Uterus (tissue), 4 donors: ENCODE results near the gene NMB. TPM values are rescaled to one million over a fixed set of nuclear protein-coding genes. Genes with fewer than 3 reads are reported as not detected.

ENCODE experiments used
- DNase-seq, 2 donors: peaks; one replicate each; pipeline ENCODE4 v3.0.0-alpha.2; 2019 to 2020
- H3K27ac ChIP-seq, 2 donors: fragments of 200-600 bp; sonication (generic); 1 replicate in 1 of 2; 2 replicates in 1 of 2; pipeline ENCODE4 v1.5.1; 2016 to 2018
- H3K27me3 ChIP-seq, 2 donors: fragments of 200-600 bp; sonication (generic); one replicate each; pipeline ENCODE4 v1.5.1; 2018 to 2019; ENCODE audit warnings: control low read depth in 1 of 2
- H3K36me3 ChIP-seq, 2 donors: fragments of 200-600 bp; sonication (generic); one replicate each; pipeline ENCODE4 v1.5.1; 2019; ENCODE audit warnings: control low read depth in 1 of 2
- H3K4me1 ChIP-seq, 2 donors: fragments of 200-600 bp; sonication (generic); one replicate each; pipeline ENCODE4 v1.5.1; 2018 to 2019; ENCODE audit warnings: control low read depth in 1 of 2
- H3K4me3 ChIP-seq, 2 donors: fragments of 200-600 bp; sonication (generic); 1 replicate in 1 of 2; 2 replicates in 1 of 2; pipeline ENCODE4 v1.5.1; 2018 to 2019; ENCODE audit warnings: mild to moderate bottlenecking in 1 of 2
- H3K9me3 ChIP-seq, 2 donors: fragments of 200-600 bp; sonication (generic); one replicate each; pipeline ENCODE4 v1.5.1; 2019; ENCODE audit warnings: control low read depth in 1 of 2
- CTCF ChIP-seq, 4 experiments: fragments of 200-600 bp in 2 of 4; fragments of 450-650 bp in 2 of 4; sonication (generic) in 2 of 4; IDR thresholded peaks; one replicate each; pipeline ENCODE4 v1.5.1; 2016 to 2019; ENCODE audit warnings: antibody characterized with exemption in 4 of 4, mild to moderate bottlenecking in 2 of 4, moderate library complexity in 1 of 4
- POLR2A ChIP-seq, 2 donors: fragments of 450-650 bp; IDR thresholded peaks; one replicate each; pipeline ENCODE4 v1.6.1; 2016; ENCODE audit warnings: antibody characterized with exemption in 2 of 2, mild to moderate bottlenecking in 1 of 2, moderate library complexity in 1 of 2
- intact Hi-C: fragments of 100-400 bp; cut with DNase I; formaldehyde crosslinking; loops from one replicate; pipeline ENCODE4 v1.15.1; 2023; ENCODE audit warnings: low total_unique reads
- total RNA-seq, 4 donors: library from RNA; depleted of rRNA in 3 of 4; stranded (reverse); fragments of >200 nt in 3 of 4; gene quantifications; one replicate each; pipeline versions ENCODE4 v1.1.0 to v1.2.4, GENCODE V29; 2014 to 2023
- donor health status: DM: yes; HTN: yes; CAD: no.

The NMB gene
- 10 to 100 TPM in 1 of 4 donors, 1 to 10 TPM in 3; 3.1 to 10.5 (median 7.4) TPM for total RNA-seq

- no peaks in the 10 kb centered on the region for H3K27me3 ChIP-seq
- peak; percentile 77 to 81 for DNase-seq
- TF ChIP-seq CTCF (IDR thresholded peaks at IDR 0.05) (peak; percentile 72 to 80 (median 78)), POLR2A (IDR thresholded peaks at IDR 0.05) (peak in 1 of 2 donors; percentile 52)
- H3K4me3 ChIP-seq, result peak within 1 kb of the TSS; percentile 35 to 60
- peak within 1 kb of the TSS; percentile 82 to 92 for H3K27ac ChIP-seq
- H3K4me1 ChIP-seq, result peaks cover 0 to 13% of the 10 kb centered on the region in 2 donors
- H3K36me3 ChIP-seq, result no peaks in the 10 kb centered on the region
- intact Hi-C loops, result loop anchor here (10.0 kb wide), 2 partner anchors 53 to 267 kb away; partner anchors contain the start of gene ZSCAN2
- no peaks in the 10 kb centered on the region for H3K9me3 ChIP-seq
These were observed at the start of gene NMB for GRCh38 chr15:84658080-84658787. NMB (minus strand) TSS chr15:84658199; CDS start chr15:84658152, 47 bp downstream.

- DNase-seq, result no peak
These were observed 45.8 kb upstream of the NMB start for GRCh38 chr15:84703808-84704207.

GRCh38 chr15:84702961-84703482 is 45.0 kb upstream of the NMB start:
- DNase-seq, result peak; percentile 49 to 76
- intact Hi-C loops, result no loop called here
- peak overlapping the region; percentile 24 to 49 for H3K27ac ChIP-seq
- H3K4me1 ChIP-seq, result peaks cover 0 to 7% of the 10 kb centered on the region in 2 donors
- no peaks in the 10 kb centered on the region for H3K36me3 ChIP-seq
- H3K27me3 ChIP-seq, result no peaks in the 10 kb centered on the region
- no peak overlapping the region for H3K4me3 ChIP-seq
- no peaks in the 10 kb centered on the region for H3K9me3 ChIP-seq
- TF ChIP-seq CTCF (IDR thresholded peaks at IDR 0.05) (peak in 1 of 4 experiments; percentile 4), POLR2A (IDR thresholded peaks at IDR 0.05) (no peak)

More at GRCh38 chr15:84703808-84704207, 45.8 kb upstream of the NMB start:
- Histone ChIP-seq H3K36me3 (no peaks in the 10 kb centered on the region), H3K4me1 (peaks cover 0 to 7% of the 10 kb centered on the region in 2 donors), H3K4me3 (no peak overlapping the region), H3K27me3 (no peaks in the 10 kb centered on the region), H3K27ac (peak overlapping the region in 1 of 2 donors; percentile 49), H3K9me3 (no peaks in the 10 kb centered on the region)
- intact Hi-C loops, result no loop called here
- TF ChIP-seq POLR2A (IDR thresholded peaks at IDR 0.05), result no peak
- no peak for TF ChIP-seq CTCF (IDR thresholded peaks at IDR 0.05)

GRCh38 chr15:84699538-84700191 is 41.7 kb upstream of the NMB start:
- Histone ChIP-seq H3K4me1 (no peaks in the 10 kb centered on the region), H3K36me3 (no peaks in the 10 kb centered on the region), H3K27me3 (no peaks in the 10 kb centered on the region), H3K27ac (no peak overlapping the region), H3K9me3 (no peaks in the 10 kb centered on the region), H3K4me3 (no peak overlapping the region)
- TF ChIP-seq POLR2A (IDR thresholded peaks at IDR 0.05), result no peak
- no peak for TF ChIP-seq CTCF (IDR thresholded peaks at IDR 0.05)
- intact Hi-C loops, result no loop called here
- no peak for DNase-seq
